ENCODE measurements around the gene ITM2A. TPM values are rescaled to one million over a fixed set of nuclear protein-coding genes. Genes with fewer than 3 reads are reported as not detected.

The ITM2A gene
- total RNA-seq = 0.59 and 0.93 TPM in 2 replicates
- long read RNA-seq, partial matches to known transcripts = 0 of 1 reads
- long read RNA-seq, other reads (novel, unspliced or antisense) = 0 of 1 reads

- peaks cover 11% of the 10 kb centered on the region for H3K4me1 Mint-ChIP-seq
- no peaks in the 10 kb centered on the region for H3K36me3 Mint-ChIP-seq (ENCODE audit: low read depth)
- H3K27ac Mint-ChIP-seq (ENCODE audit: unreplicated experiment) = no peak within 1 kb of the TSS
- peaks cover 2% of the 10 kb centered on the region for H3K9me3 Mint-ChIP-seq
- peak within 1 kb of the TSS; percentile 82 for H3K4me3 Mint-ChIP-seq
- TF ChIP-seq CTCF (conservative IDR thresholded peaks at IDR 0.05) = peak; percentile 19
- peak; percentile 2 for DNase-seq (ENCODE audit: low read depth, low spot score)
- peaks cover 34% of the 10 kb centered on the region for H3K27me3 Mint-ChIP-seq (ENCODE audit: low read depth)
These were observed at the start of gene ITM2A for GRCh38 chrX:79366873-79367749. Gene ITM2A (minus strand): TSS chrX:79367334. CDS start chrX:79367215, 119 bp downstream.

GRCh38 chrX:79415056-79415455 is 47.9 kb upstream of the ITM2A start:
- no peak for TF ChIP-seq CTCF (conservative IDR thresholded peaks at IDR 0.05)
- no peak overlapping the region for H3K27ac Mint-ChIP-seq (ENCODE audit: unreplicated experiment)
- DNase-seq (ENCODE audit: low read depth, low spot score) = no peak
- no peaks in the 10 kb centered on the region for H3K36me3 Mint-ChIP-seq (ENCODE audit: low read depth)
- H3K27me3 Mint-ChIP-seq (ENCODE audit: low read depth) = no peaks in the 10 kb centered on the region
- H3K9me3 Mint-ChIP-seq = no peaks in the 10 kb centered on the region
- no peaks in the 10 kb centered on the region for H3K4me1 Mint-ChIP-seq
- H3K4me3 Mint-ChIP-seq = no peak overlapping the region

GRCh38 chrX:79413963-79414362 is 46.8 kb upstream of the ITM2A start:
- Mint-ChIP-seq H3K4me3 (no peak overlapping the region), H3K36me3 (ENCODE audit: low read depth) (no peaks in the 10 kb centered on the region), H3K27me3 (ENCODE audit: low read depth) (no peaks in the 10 kb centered on the region), H3K27ac (ENCODE audit: unreplicated experiment) (no peak overlapping the region), H3K9me3 (no peaks in the 10 kb centered on the region), H3K4me1 (no peaks in the 10 kb centered on the region)
- DNase-seq (ENCODE audit: low read depth, low spot score) = no peak
- no peak for TF ChIP-seq CTCF (conservative IDR thresholded peaks at IDR 0.05)

- TF ChIP-seq CTCF (conservative IDR thresholded peaks at IDR 0.05) = peak; percentile 59
- no peak overlapping the region for H3K4me3 Mint-ChIP-seq
- no peaks in the 10 kb centered on the region for H3K27me3 Mint-ChIP-seq (ENCODE audit: low read depth)
These were observed 45.8 kb upstream of the ITM2A start for GRCh38 chrX:79412972-79413371.

GRCh38 chrX:79412166-79412565 is 45.0 kb upstream of the ITM2A start:
- Mint-ChIP-seq H3K27ac (ENCODE audit: unreplicated experiment) (no peak overlapping the region), H3K36me3 (ENCODE audit: low read depth) (no peaks in the 10 kb centered on the region), H3K27me3 (ENCODE audit: low read depth) (no peaks in the 10 kb centered on the region), H3K4me1 (no peaks in the 10 kb centered on the region), H3K4me3 (no peak overlapping the region), H3K9me3 (no peaks in the 10 kb centered on the region)
- TF ChIP-seq CTCF (conservative IDR thresholded peaks at IDR 0.05) = no peak
- no peak for DNase-seq (ENCODE audit: low read depth, low spot score)

More at GRCh38 chrX:79412972-79413371, 45.8 kb upstream of the ITM2A start:
- Mint-ChIP-seq H3K4me1 (no peaks in the 10 kb centered on the region), H3K36me3 (ENCODE audit: low read depth) (no peaks in the 10 kb centered on the region), H3K9me3 (no peaks in the 10 kb centered on the region), H3K27ac (ENCODE audit: unreplicated experiment) (no peak overlapping the region)
- DNase-seq (ENCODE audit: low read depth, low spot score) = no peak
